Loucy (cell line): ENCODE measurements around the gene MPIG6B.

ENCODE experiments used
- H2AFZ ChIP-seq: fragments of 200-600 bp; sonication (generic); 2 replicates; pipeline ENCODE4 v1.6.0; 2016; ENCODE audit warnings: antibody characterized with exemption, mild to moderate bottlenecking, low read length, moderate library complexity
- H3F3A ChIP-seq: fragments of 200-600 bp; 2 replicates; pipeline ENCODE4 v1.6.0; 2016; ENCODE audit warnings: antibody characterized with exemption, low read depth, mild to moderate bottlenecking
- H3K27me3 ChIP-seq: fragments of 200-600 bp; sonication (generic); 2 replicates; pipeline ENCODE4 v1.6.1; 2014; ENCODE audit warnings: low read length, mild to moderate bottlenecking; ENCODE audit not compliant: insufficient read depth, poor library complexity, severe bottlenecking
- H3K36me3 ChIP-seq: fragments of 200-600 bp; sonication (generic); 2 replicates; pipeline ENCODE4 v1.6.1; 2016; ENCODE audit warnings: low read length; ENCODE audit not compliant: insufficient read depth
- H3K4me1 ChIP-seq: fragments of 200-600 bp; sonication (generic); 2 replicates; pipeline ENCODE4 v1.5.1; 2014; ENCODE audit warnings: low read length, mild to moderate bottlenecking; ENCODE audit not compliant: insufficient read depth, poor library complexity, severe bottlenecking
- H3K4me2 ChIP-seq: fragments of 200-600 bp; sonication (generic); 2 replicates; pipeline ENCODE4 v1.6.0; 2014; ENCODE audit warnings: antibody characterized with exemption, low read length, low read depth, mild to moderate bottlenecking; ENCODE audit not compliant: poor library complexity, severe bottlenecking
- H3K4me3 ChIP-seq: fragments of 200-600 bp; sonication (generic); 2 replicates; pipeline ENCODE4 v1.5.1; 2014; ENCODE audit warnings: low read length, mild to moderate bottlenecking, mixed read lengths; ENCODE audit not compliant: poor library complexity, severe bottlenecking
- H3K79me2 ChIP-seq: fragments of 200-600 bp; sonication (generic); 2 replicates; pipeline ENCODE4 v1.6.1; 2014; ENCODE audit warnings: low read length; ENCODE audit not compliant: insufficient read depth
- H3K9ac ChIP-seq: fragments of 200-600 bp; sonication (generic); 2 replicates; pipeline ENCODE4 v1.6.0; 2014; ENCODE audit warnings: mild to moderate bottlenecking, low read depth, low read length, moderate library complexity; ENCODE audit not compliant: poor library complexity, severe bottlenecking
- H3K9me2 ChIP-seq: fragments of 200-600 bp; sonication (generic); replicated peaks from 2 replicates; pipeline ENCODE4 v1.6.1; 2016; ENCODE audit warnings: low read depth, low read length, mixed read lengths
- H3K9me3 ChIP-seq: fragments of 200-600 bp; sonication (generic); 2 replicates; pipeline ENCODE4 v1.6.1; 2014; ENCODE audit warnings: mild to moderate bottlenecking, antibody characterized with exemption, low read length, low read depth; ENCODE audit not compliant: insufficient read depth
- H4K20me1 ChIP-seq: fragments of 200-600 bp; sonication (generic); 2 replicates; pipeline ENCODE4 v1.6.0; 2014; ENCODE audit warnings: antibody characterized with exemption, low read length, mild to moderate bottlenecking; ENCODE audit not compliant: insufficient read depth, poor library complexity, severe bottlenecking
- CTCF ChIP-seq: fragments of 200-600 bp; sonication (generic); conservative IDR thresholded peaks from 2 replicates; pipeline ENCODE4 v1.5.1; 2014; ENCODE audit warnings: mild to moderate bottlenecking, antibody characterized with exemption, low read length
- EZH2phosphoT487 ChIP-seq: fragments of 200-600 bp; IDR thresholded peaks from 2 replicates; pipeline ENCODE4 v1.6.1; 2018; ENCODE audit warnings: antibody characterized with exemption, mild to moderate bottlenecking, moderate library complexity, borderline replicate concordance

Gene MPIG6B

DNA sequence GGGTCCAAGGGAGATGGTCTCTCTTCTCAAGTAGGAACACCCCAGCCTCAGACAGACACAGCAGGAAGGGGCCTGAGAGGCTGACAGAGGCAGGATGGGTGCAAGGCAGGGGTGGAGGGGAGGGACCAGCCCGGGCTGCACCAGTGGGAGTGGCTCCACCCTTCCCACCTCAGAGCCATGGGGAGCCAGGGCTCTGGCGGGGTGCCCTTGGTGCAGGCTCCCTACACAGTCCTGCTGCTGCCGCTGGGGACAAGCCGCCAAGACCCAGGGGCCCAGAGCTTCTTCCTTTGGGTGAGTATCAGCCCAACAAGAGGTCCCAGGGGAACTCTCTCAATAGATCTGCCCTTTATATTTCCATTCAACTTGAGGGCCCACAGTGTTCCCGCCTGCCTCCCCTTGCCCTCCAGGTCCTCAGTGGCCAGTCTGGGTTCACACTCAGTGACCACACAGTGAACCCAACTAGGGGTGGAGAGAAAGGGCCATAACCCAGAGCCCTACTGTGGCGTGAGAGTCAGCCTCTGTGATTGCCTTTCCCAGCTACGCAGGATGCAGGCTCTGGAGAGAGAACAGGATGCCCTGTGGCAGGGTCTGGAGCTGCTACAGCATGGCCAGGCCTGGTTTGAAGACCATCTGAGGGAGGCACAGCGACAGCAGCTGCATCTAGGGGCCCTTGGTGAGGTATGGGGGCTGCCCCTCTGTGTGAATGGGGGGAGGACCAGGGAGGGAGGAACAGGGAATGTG is 39.9 kb downstream of the MPIG6B start:
- Histone ChIP-seq H3K9me2 (no peaks in the 10 kb centered on the region), H3K4me3 (no peak overlapping the region), H3K9ac (no peak overlapping the region), H3K27me3 (no peaks in the 10 kb centered on the region), H3F3A (no peaks in the 10 kb centered on the region), H3K36me3 (no peaks in the 10 kb centered on the region; the same call in 1 of the 2 replicates), H3K9me3 (no peaks in the 10 kb centered on the region), H4K20me1 (no peaks in the 10 kb centered on the region), H3K4me1 (peaks cover 12% of the 10 kb centered on the region), H3K79me2 (no peaks in the 10 kb centered on the region), H3K4me2 (no peak overlapping the region), H2AFZ (no peak overlapping the region)
- TF ChIP-seq CTCF (no peak), EZH2phosphoT487 (no peak)

DNA sequence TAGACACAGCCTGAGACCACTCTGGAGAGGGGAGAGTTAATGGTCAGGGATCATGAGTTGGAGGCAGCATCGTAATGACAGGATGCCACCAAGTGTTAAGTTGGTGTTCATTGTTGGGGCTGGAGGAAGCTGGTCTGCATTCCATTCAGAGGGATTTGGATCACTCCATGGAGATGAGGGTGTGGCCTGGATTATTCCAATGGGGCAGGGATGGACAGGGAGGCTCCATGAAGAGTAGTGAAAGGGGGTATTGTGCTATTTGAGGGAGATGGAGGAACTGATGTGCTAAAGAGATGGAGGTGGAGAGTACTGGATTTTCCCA is 40.4 kb downstream of the MPIG6B start:
- H3K4me3 ChIP-seq, result no peak overlapping the region
- no peak overlapping the region for H3K4me2 ChIP-seq
- no peak overlapping the region for H2AFZ ChIP-seq
- no peaks in the 10 kb centered on the region for H3F3A ChIP-seq
- H3K27me3 ChIP-seq, result no peaks in the 10 kb centered on the region
- H3K9me2 ChIP-seq, result no peaks in the 10 kb centered on the region
- no peaks in the 10 kb centered on the region for H3K9me3 ChIP-seq
- no peaks in the 10 kb centered on the region for H3K79me2 ChIP-seq
- H3K9ac ChIP-seq, result no peak overlapping the region
- peaks cover 12% of the 10 kb centered on the region for H3K4me1 ChIP-seq
- no peak for TF ChIP-seq CTCF
- TF ChIP-seq EZH2phosphoT487, result no peak
- no peaks in the 10 kb centered on the region for H3K36me3 ChIP-seq
- no peaks in the 10 kb centered on the region for H4K20me1 ChIP-seq

- Histone ChIP-seq H3K4me2 (no peak overlapping the region), H3K27me3 (no peaks in the 10 kb centered on the region), H2AFZ (no peak overlapping the region), H3F3A (no peaks in the 10 kb centered on the region), H3K9me2 (no peaks in the 10 kb centered on the region), H3K79me2 (no peaks in the 10 kb centered on the region), H3K4me1 (peaks cover 6% of the 10 kb centered on the region), H3K36me3 (no peaks in the 10 kb centered on the region), H4K20me1 (no peaks in the 10 kb centered on the region), H3K4me3 (no peak overlapping the region), H3K9me3 (no peaks in the 10 kb centered on the region), H3K9ac (no peak overlapping the region)
- TF ChIP-seq EZH2phosphoT487 (no peak), CTCF (no peak)
Measured at GRCh38 chr6:31764198-31764597, 41.0 kb downstream of the MPIG6B start.
